Measurements from ENCODE around the gene CFAP298.

The CFAP298 gene

DNA sequence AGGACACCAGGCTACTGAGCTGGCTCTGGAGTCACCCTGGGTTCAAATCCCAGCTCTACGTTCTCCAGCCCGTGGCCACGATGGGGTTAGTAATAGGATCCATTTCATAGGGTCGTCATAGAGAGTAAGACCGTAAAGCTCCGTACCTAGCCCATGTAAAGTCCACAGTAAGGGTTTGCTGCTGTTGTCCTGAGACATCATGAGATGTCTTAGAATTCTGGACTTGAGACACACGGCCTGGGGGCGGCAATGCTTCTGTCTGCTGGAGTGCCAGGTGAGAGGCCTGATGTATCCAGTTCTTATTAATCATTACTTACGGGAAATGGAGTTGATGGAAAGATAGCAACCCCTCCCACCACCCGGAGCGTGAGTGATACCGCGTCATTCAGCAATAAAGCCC, 30.4 kb downstream of the CFAP298 start:
- peaks cover 32% of the 10 kb centered on the region for H3K27me3 ChIP-seq (ENCODE audit: insufficient read depth, low read length)
- H3K36me3 ChIP-seq (ENCODE audit: insufficient read depth, low read length), result no peaks in the 10 kb centered on the region
- no peak overlapping the region for H3K27ac ChIP-seq (ENCODE audit: low read depth, low read length)
- no peak overlapping the region for H2AFZ ChIP-seq (ENCODE audit: low read length, unreplicated experiment)
- no peaks in the 10 kb centered on the region for H3K4me1 ChIP-seq (ENCODE audit: control insufficient read depth, insufficient read depth, low read length, unreplicated experiment)
- no peak overlapping the region for H3K4me3 ChIP-seq (ENCODE audit: low read depth, low read length)
- H3K79me2 ChIP-seq (ENCODE audit: control insufficient read depth, insufficient read depth, low read length, unreplicated experiment), result no peaks in the 10 kb centered on the region

DNA sequence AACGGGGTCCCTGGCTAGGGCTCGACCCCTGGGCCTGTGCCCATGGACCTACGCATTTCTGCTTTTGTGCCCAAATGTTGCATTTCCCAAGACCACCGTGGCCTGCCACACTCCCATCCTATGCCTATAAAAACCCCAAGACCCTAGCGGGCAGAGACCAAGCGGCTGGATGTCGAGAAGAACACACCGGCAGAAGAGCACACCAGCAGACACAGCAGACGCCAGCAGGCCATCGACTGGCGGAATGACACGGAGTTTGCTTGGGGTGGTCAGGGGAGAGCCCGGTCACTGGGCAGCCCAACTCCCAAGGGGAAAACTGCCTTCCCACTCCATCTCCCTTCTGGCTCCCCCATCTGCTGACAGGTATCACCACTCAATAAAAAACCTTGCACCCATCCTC, 31.2 kb downstream of the CFAP298 start:
- H3K36me3 ChIP-seq (ENCODE audit: insufficient read depth, low read length), result no peaks in the 10 kb centered on the region
- no peaks in the 10 kb centered on the region for H3K4me1 ChIP-seq (ENCODE audit: control insufficient read depth, insufficient read depth, low read length, unreplicated experiment)
- no peaks in the 10 kb centered on the region for H3K79me2 ChIP-seq (ENCODE audit: control insufficient read depth, insufficient read depth, low read length, unreplicated experiment)
- no peak overlapping the region for H3K27ac ChIP-seq (ENCODE audit: low read depth, low read length)
- H2AFZ ChIP-seq (ENCODE audit: low read length, unreplicated experiment), result no peak overlapping the region
- peaks cover 29% of the 10 kb centered on the region for H3K27me3 ChIP-seq (ENCODE audit: insufficient read depth, low read length)
- no peak overlapping the region for H3K4me3 ChIP-seq (ENCODE audit: low read depth, low read length)

- no peak overlapping the region for H3K27ac ChIP-seq (ENCODE audit: low read depth, low read length)
- no peaks in the 10 kb centered on the region for H3K79me2 ChIP-seq (ENCODE audit: control insufficient read depth, insufficient read depth, low read length, unreplicated experiment)
- no peak overlapping the region for H3K4me3 ChIP-seq (ENCODE audit: low read depth, low read length)
- H2AFZ ChIP-seq (ENCODE audit: low read length, unreplicated experiment), result no peak overlapping the region
- no peaks in the 10 kb centered on the region for H3K36me3 ChIP-seq (ENCODE audit: insufficient read depth, low read length)
- no peaks in the 10 kb centered on the region for H3K4me1 ChIP-seq (ENCODE audit: control insufficient read depth, insufficient read depth, low read length, unreplicated experiment)
- H3K27me3 ChIP-seq (ENCODE audit: insufficient read depth, low read length), result peaks cover 19% of the 10 kb centered on the region
Measured at GRCh38 chr21:32578107-32578691, 34.0 kb downstream of the CFAP298 start.

- H3K27me3 ChIP-seq (ENCODE audit: insufficient read depth, low read length), result peaks cover 19% of the 10 kb centered on the region
- H3K36me3 ChIP-seq (ENCODE audit: insufficient read depth, low read length), result no peaks in the 10 kb centered on the region
- no peak overlapping the region for H3K4me3 ChIP-seq (ENCODE audit: low read depth, low read length)
- no peaks in the 10 kb centered on the region for H3K79me2 ChIP-seq (ENCODE audit: control insufficient read depth, insufficient read depth, low read length, unreplicated experiment)
- H3K4me1 ChIP-seq (ENCODE audit: control insufficient read depth, insufficient read depth, low read length, unreplicated experiment), result no peaks in the 10 kb centered on the region
- H3K27ac ChIP-seq (ENCODE audit: low read depth, low read length), result no peak overlapping the region
- no peak overlapping the region for H2AFZ ChIP-seq (ENCODE audit: low read length, unreplicated experiment)
Measured at GRCh38 chr21:32576011-32576410, 36.2 kb downstream of the CFAP298 start.

- Histone ChIP-seq H3K4me3 (ENCODE audit: low read depth, low read length) (no peak overlapping the region), H3K4me1 (ENCODE audit: control insufficient read depth, insufficient read depth, low read length, unreplicated experiment) (no peaks in the 10 kb centered on the region), H3K36me3 (ENCODE audit: insufficient read depth, low read length) (no peaks in the 10 kb centered on the region), H3K79me2 (ENCODE audit: control insufficient read depth, insufficient read depth, low read length, unreplicated experiment) (no peaks in the 10 kb centered on the region), H3K27me3 (ENCODE audit: insufficient read depth, low read length) (peaks cover 19% of the 10 kb centered on the region), H2AFZ (ENCODE audit: low read length, unreplicated experiment) (no peak overlapping the region), H3K27ac (ENCODE audit: low read depth, low read length) (no peak overlapping the region)
Measured at GRCh38 chr21:32574946-32575925, 36.9 kb downstream of the CFAP298 start.

DNA sequence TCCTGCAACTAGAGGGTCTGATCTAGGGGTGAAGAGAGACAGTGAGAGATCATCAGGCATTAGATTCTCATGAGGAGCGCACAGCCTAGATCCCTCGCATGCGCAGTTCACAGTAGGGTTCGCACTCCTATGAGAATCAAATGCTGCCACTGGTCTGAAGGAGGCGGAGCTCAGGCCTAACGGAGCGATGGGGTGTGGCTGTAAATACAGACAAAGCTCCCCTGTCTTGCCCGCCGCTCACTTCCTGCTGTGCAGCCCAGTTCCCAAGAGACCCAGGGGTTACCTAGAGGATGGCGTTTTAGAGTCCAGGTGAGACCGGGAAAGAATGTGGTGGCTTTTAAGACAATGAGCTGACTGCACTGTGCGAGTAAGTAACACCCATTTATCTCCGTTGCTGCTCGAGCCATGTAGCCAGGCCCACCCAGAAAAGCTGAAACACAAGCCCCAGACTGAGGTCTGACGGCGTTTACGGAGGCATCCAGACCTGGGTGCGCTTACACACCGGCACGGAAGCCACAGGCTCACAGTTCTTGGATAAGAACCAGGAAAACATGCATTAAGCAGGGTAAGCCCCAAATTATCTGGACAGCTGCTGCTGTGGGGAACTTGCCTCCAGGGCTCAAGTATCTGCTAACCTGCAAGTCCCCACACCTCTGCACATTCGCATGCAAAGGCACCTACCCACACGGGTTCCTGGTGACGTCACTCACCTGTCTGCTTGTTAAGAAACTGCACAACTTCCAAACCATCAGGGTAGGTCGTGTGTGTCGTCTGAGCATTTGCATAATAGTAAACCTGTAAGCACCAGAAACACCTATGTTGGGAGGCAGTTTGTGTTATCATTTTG, 39.4 kb downstream of the CFAP298 start:
- Histone ChIP-seq H3K4me1 (ENCODE audit: control insufficient read depth, insufficient read depth, low read length, unreplicated experiment) (peaks cover 6% of the 10 kb centered on the region), H3K36me3 (ENCODE audit: insufficient read depth, low read length) (no peaks in the 10 kb centered on the region), H3K27ac (ENCODE audit: low read depth, low read length) (no peak overlapping the region), H3K79me2 (ENCODE audit: control insufficient read depth, insufficient read depth, low read length, unreplicated experiment) (no peaks in the 10 kb centered on the region), H3K27me3 (ENCODE audit: insufficient read depth, low read length) (no peaks in the 10 kb centered on the region), H2AFZ (ENCODE audit: low read length, unreplicated experiment) (no peak overlapping the region), H3K4me3 (ENCODE audit: low read depth, low read length) (no peak overlapping the region)

DNA sequence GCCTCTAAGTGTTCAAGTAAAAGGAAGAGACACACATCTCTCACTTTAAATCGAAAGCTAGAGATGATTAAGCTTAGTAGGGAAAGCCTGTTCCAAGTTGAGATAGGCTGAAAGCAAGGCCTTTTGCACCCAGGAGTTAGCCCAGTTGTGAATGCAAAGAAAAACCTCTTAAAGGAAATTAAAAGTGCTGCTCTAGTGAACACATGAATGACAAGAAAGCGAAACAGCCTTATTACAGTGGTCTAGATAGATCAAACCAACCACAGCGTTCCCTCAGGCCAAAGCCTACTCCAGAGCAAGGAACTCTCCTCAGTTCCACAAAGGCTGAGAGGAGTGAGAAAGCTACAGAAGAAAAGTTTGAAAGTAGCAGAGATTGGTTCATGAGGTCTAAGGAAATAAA, 41.7 kb downstream of the CFAP298 start:
- Histone ChIP-seq H3K4me3 (ENCODE audit: low read depth, low read length) (no peak overlapping the region), H3K36me3 (ENCODE audit: insufficient read depth, low read length) (peaks cover 6% of the 10 kb centered on the region; the same call in 1 of the 2 replicates)

GRCh38 chr21:32569261-32570230, 42.6 kb downstream of the CFAP298 start:
- Histone ChIP-seq H3K27me3 (ENCODE audit: insufficient read depth, low read length) (no peaks in the 10 kb centered on the region), H3K4me3 (ENCODE audit: low read depth, low read length) (peak overlapping the region; percentile 79), H3K79me2 (ENCODE audit: control insufficient read depth, insufficient read depth, low read length, unreplicated experiment) (no peaks in the 10 kb centered on the region), H2AFZ (ENCODE audit: low read length, unreplicated experiment) (peak overlapping the region; percentile 84), H3K4me1 (ENCODE audit: control insufficient read depth, insufficient read depth, low read length, unreplicated experiment) (peaks cover 12% of the 10 kb centered on the region), H3K36me3 (ENCODE audit: insufficient read depth, low read length) (peaks cover 9% of the 10 kb centered on the region; the same call in 1 of the 2 replicates), H3K27ac (ENCODE audit: low read depth, low read length) (peak overlapping the region; percentile 67)

More for the DNA sequence above, 41.7 kb downstream of the CFAP298 start:
- H2AFZ ChIP-seq (ENCODE audit: low read length, unreplicated experiment), result no peak overlapping the region
- no peaks in the 10 kb centered on the region for H3K79me2 ChIP-seq (ENCODE audit: control insufficient read depth, insufficient read depth, low read length, unreplicated experiment)
- H3K4me1 ChIP-seq (ENCODE audit: control insufficient read depth, insufficient read depth, low read length, unreplicated experiment), result peaks cover 12% of the 10 kb centered on the region
- H3K27ac ChIP-seq (ENCODE audit: low read depth, low read length), result no peak overlapping the region
- no peaks in the 10 kb centered on the region for H3K27me3 ChIP-seq (ENCODE audit: insufficient read depth, low read length)

DNA sequence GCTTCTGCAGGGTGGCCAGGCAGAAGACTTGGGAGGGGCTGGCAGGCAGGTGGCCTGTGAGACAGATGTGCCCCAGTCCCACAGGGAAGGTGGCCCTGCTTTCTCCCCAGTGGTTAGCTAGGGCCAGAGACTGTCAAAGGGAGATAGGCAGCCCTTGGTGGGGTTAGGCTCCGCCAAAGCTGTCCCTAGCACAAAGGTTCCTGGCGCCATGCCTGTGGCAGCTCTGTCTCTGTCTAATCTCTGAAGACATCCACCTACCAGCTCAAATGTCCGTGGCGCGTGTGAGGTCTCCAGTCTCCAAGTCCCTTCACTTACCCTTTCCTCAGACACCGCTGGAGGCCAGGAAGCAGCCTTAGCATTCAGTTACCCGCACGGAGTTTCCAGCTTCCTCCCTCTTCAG, 44.6 kb downstream of the CFAP298 start:
- Histone ChIP-seq H3K36me3 (ENCODE audit: insufficient read depth, low read length) (peaks cover 14% of the 10 kb centered on the region; the same call in 1 of the 2 replicates), H3K79me2 (ENCODE audit: control insufficient read depth, insufficient read depth, low read length, unreplicated experiment) (no peaks in the 10 kb centered on the region), H3K4me1 (ENCODE audit: control insufficient read depth, insufficient read depth, low read length, unreplicated experiment) (peaks cover 13% of the 10 kb centered on the region), H3K4me3 (ENCODE audit: low read depth, low read length) (no peak overlapping the region), H3K27me3 (ENCODE audit: insufficient read depth, low read length) (no peaks in the 10 kb centered on the region), H3K27ac (ENCODE audit: low read depth, low read length) (no peak overlapping the region), H2AFZ (ENCODE audit: low read length, unreplicated experiment) (no peak overlapping the region)

Data from ACC112 (cell line).